Panc1 (cell line): ENCODE results near the gene MTFR1L. TPM values are rescaled to one million over a fixed set of nuclear protein-coding genes. Genes with fewer than 3 reads are reported as not detected.

Experiments used
- ATAC-seq: fragments of 200-7000 bp; cut with Tn5 transposase; 2 replicates; pipeline ENCODE4 v1.9.1; 2020; ENCODE audit warnings: mild to moderate bottlenecking, moderate library complexity
- BruUV-seq: library from RNA; stranded (reverse); fragments of 400-500 nt; replicated peaks from 2 replicates; lab custom pipeline; 2021; lab: Mats Ljungman, UMichigan
- CTCF ChIA-PET: fragments of 300-600 bp; sonication (Branson Sonifier 250); formaldehyde crosslinking; loops from one replicate; lab custom pipeline; 2022; ENCODE audit warnings: antibody characterized with exemption; lab: Charles Lee
- POLR2A ChIA-PET: fragments of 300-600 bp; sonication (Branson Sonifier 250); formaldehyde crosslinking; loops from one replicate; lab custom pipeline; 2022; ENCODE audit warnings: antibody characterized with exemption; lab: Charles Lee
- DNase-seq: peaks from one replicate; pipeline ENCODE4 v3.0.0-alpha.2; 2010; ENCODE audit warnings: low read depth, low spot score
- H3K27ac ChIP-seq: 2 replicates; pipeline ENCODE4 v1.5.1; 2011; ENCODE audit warnings: mild to moderate bottlenecking, low read length, inconsistent platforms
- H3K27me3 ChIP-seq: fragments of 200-500 bp; sonication (Bioruptor generic); 2 replicates; pipeline ENCODE4 v1.6.0; 2014; ENCODE audit warnings: low read length, inconsistent platforms; ENCODE audit not compliant: control insufficient read depth, insufficient read depth
- H3K36me3 ChIP-seq: fragments of 200-500 bp; sonication (Bioruptor generic); 2 replicates; pipeline ENCODE4 v1.5.1; 2014; ENCODE audit warnings: inconsistent platforms, mild to moderate bottlenecking, low read length, moderate library complexity; ENCODE audit not compliant: control insufficient read depth, insufficient read depth
- H3K4me1 ChIP-seq: 2 replicates; pipeline ENCODE4 v1.5.1; 2011; ENCODE audit warnings: inconsistent platforms, mild to moderate bottlenecking, low read length, moderate library complexity; ENCODE audit not compliant: control insufficient read depth, insufficient read depth
- H3K4me3 ChIP-seq, 2 experiments: 2 replicates each; pipeline ENCODE4 v1.5.1; 2011 to 2012; ENCODE audit warnings: low read depth in 2 of 2, low read length in 2 of 2, mild to moderate bottlenecking in 2 of 2, inconsistent platforms in 1 of 2, moderate library complexity in 1 of 2
- H3K9me3 ChIP-seq: fragments of 200-500 bp; sonication (Bioruptor generic); 2 replicates; pipeline ENCODE4 v1.5.1; 2014; ENCODE audit warnings: low read depth, mild to moderate bottlenecking, inconsistent platforms, low read length, moderate library complexity; ENCODE audit not compliant: control insufficient read depth, insufficient read depth
- POLR2AphosphoS5 ChIP-seq: IDR thresholded peaks from 2 replicates; pipeline ENCODE4 v1.6.1; 2012; ENCODE audit warnings: mild to moderate bottlenecking, low read depth, low read length, moderate library complexity
- SIN3A ChIP-seq: IDR thresholded peaks from 2 replicates; pipeline ENCODE4 v1.6.1; 2012; ENCODE audit warnings: low read depth, mild to moderate bottlenecking, low read length, moderate library complexity, borderline replicate concordance; ENCODE audit not compliant: insufficient read depth
- TCF7L2 ChIP-seq: IDR thresholded peaks from 2 replicates; pipeline ENCODE4 v1.6.1; 2011; ENCODE audit warnings: mild to moderate bottlenecking, low read depth, low read length, inconsistent platforms
- in situ Hi-C: cut with HindIII; loops from 2 replicates; pipeline ENCODE4 v1.10.0; 2016; ENCODE audit warnings: low sequenced_read_pairs, low pct_unique_long_range_greater_than_20kb
- intact Hi-C: fragments of 100-400 bp; cut with micrococcal nuclease; formaldehyde crosslinking; loops from one replicate; pipeline ENCODE4 v1.10.0; 2022; ENCODE audit not compliant: unreplicated experiment
- total RNA-seq: library from RNA; stranded (reverse); gene quantifications from one replicate; pipeline ENCODE4 v1.2.1, GENCODE V29; 2021; ENCODE audit not compliant: unreplicated experiment
- TF ChIP-seq, protein P1 (sequence below): fragments of 450-650 bp; IDR thresholded peaks from 2 replicates; pipeline ENCODE4 v1.5.1; 2017; ENCODE audit warnings: mild to moderate bottlenecking
- TF ChIP-seq, protein P2 (sequence below), 2 experiments: IDR thresholded peaks; 2 replicates each; pipeline ENCODE4 v1.6.1; 2011 to 2012; ENCODE audit warnings: low read depth in 2 of 2, control low read depth in 1 of 2, low read length in 1 of 2, mild to moderate bottlenecking in 1 of 2, moderate library complexity in 1 of 2; ENCODE audit not compliant: insufficient read depth in 1 of 2

Gene MTFR1L
- total RNA-seq, 1 experiment from 2014 or later: 68.5 TPM

DNA sequence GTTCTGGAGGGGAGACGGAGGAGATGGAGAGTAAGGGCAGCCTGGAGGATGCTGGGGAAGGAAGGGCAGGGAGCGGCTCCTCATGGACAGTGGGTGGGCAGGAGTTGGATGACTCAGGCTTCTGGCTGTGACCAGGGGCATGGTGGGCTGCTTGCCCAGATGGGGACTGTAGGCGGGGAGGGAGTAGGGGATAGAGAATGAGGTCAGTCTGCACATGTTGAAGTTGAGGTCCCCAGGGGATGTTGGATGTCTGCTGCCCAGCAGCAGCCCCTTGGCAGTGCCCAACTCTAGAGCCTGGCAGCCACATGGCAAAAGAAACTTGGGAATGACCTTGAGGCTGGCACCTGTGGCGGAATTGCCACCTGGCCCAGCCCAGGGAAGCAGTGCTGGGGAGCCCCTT is 13.3 kb upstream of the MTFR1L start:
- intact Hi-C loops (no loop called here), in situ Hi-C loops (no loop called here)
- H3K4me3 ChIP-seq: no peak overlapping the region
- ChIA-PET CTCF (no interaction called here), POLR2A (no interaction called here)
- no peaks in the 10 kb centered on the region for H3K9me3 ChIP-seq
- no TSS peak for BruUV-seq
- H3K27me3 ChIP-seq: no peaks in the 10 kb centered on the region
- no peak overlapping the region for H3K27ac ChIP-seq
- ATAC-seq: no peak
- DNase-seq: no peak
- H3K4me1 ChIP-seq: no peaks in the 10 kb centered on the region
- H3K36me3 ChIP-seq: no peaks in the 10 kb centered on the region
- TF ChIP-seq, protein P1, sequence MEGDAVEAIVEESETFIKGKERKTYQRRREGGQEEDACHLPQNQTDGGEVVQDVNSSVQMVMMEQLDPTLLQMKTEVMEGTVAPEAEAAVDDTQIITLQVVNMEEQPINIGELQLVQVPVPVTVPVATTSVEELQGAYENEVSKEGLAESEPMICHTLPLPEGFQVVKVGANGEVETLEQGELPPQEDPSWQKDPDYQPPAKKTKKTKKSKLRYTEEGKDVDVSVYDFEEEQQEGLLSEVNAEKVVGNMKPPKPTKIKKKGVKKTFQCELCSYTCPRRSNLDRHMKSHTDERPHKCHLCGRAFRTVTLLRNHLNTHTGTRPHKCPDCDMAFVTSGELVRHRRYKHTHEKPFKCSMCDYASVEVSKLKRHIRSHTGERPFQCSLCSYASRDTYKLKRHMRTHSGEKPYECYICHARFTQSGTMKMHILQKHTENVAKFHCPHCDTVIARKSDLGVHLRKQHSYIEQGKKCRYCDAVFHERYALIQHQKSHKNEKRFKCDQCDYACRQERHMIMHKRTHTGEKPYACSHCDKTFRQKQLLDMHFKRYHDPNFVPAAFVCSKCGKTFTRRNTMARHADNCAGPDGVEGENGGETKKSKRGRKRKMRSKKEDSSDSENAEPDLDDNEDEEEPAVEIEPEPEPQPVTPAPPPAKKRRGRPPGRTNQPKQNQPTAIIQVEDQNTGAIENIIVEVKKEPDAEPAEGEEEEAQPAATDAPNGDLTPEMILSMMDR: no peak
- TF ChIP-seq, protein P2, sequence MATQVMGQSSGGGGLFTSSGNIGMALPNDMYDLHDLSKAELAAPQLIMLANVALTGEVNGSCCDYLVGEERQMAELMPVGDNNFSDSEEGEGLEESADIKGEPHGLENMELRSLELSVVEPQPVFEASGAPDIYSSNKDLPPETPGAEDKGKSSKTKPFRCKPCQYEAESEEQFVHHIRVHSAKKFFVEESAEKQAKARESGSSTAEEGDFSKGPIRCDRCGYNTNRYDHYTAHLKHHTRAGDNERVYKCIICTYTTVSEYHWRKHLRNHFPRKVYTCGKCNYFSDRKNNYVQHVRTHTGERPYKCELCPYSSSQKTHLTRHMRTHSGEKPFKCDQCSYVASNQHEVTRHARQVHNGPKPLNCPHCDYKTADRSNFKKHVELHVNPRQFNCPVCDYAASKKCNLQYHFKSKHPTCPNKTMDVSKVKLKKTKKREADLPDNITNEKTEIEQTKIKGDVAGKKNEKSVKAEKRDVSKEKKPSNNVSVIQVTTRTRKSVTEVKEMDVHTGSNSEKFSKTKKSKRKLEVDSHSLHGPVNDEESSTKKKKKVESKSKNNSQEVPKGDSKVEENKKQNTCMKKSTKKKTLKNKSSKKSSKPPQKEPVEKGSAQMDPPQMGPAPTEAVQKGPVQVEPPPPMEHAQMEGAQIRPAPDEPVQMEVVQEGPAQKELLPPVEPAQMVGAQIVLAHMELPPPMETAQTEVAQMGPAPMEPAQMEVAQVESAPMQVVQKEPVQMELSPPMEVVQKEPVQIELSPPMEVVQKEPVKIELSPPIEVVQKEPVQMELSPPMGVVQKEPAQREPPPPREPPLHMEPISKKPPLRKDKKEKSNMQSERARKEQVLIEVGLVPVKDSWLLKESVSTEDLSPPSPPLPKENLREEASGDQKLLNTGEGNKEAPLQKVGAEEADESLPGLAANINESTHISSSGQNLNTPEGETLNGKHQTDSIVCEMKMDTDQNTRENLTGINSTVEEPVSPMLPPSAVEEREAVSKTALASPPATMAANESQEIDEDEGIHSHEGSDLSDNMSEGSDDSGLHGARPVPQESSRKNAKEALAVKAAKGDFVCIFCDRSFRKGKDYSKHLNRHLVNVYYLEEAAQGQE (IDR thresholded peaks at IDR 0.05; ENCODE audit: insufficient read depth in 1 of 2, low read depth in 2 of 2, low read length in 1 of 2): no peak
- TF ChIP-seq TCF7L2 (no peak), SIN3A (no peak), POLR2AphosphoS5 (no peak)

DNA sequence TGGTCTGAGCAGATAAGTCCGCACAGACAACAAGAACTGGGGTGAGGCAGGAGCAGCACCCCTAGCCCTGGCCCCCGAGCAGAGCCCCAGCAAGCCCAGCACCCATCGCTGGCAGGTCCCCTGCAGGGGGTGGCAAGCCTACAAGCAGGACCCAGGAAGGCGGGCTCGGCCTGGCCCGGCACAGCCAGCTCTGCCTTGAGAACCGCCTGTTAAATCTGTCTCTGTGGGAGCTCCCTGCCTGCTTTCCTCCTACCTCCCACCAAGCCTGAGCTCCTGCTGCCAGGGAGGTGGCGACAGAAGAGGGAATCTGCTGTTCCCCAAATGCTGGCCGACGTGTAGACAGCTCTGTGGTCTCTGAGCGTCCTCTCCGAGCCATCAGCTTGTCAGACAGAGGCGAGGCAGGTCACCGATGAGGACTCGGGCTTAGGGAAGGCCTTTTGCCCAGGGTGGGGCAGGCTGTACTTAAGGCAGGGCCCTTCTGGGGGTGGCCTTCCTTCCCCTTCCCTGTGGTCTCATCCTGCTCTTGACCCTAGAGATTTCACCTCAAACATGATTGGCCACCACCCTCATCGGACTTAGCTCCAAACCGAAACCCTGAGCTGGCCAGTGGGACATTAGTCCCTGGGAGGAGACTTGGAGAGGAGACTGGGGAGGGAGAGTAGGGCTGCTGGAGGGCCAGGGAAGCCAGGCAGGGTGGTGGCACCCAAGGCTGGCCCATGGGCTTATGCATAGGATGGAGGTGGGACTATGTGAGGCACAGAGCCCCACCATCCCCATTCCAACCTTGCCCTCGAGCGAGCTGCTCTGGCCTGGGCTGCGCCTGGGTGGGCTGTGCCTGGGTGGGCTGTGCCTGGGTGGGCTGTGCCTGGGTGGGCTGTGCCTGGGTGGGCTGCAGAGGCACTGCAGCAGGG is 12.0 kb upstream of the MTFR1L start:
- intact Hi-C loops (no loop called here), in situ Hi-C loops (no loop called here)
- Histone ChIP-seq H3K4me1 (no peaks in the 10 kb centered on the region), H3K27me3 (no peaks in the 10 kb centered on the region), H3K9me3 (no peaks in the 10 kb centered on the region), H3K36me3 (no peaks in the 10 kb centered on the region), H3K27ac (no peak overlapping the region), H3K4me3 (no peak overlapping the region)
- no TSS peak for BruUV-seq
- DNase-seq (no peak), ATAC-seq (no peak)
- ChIA-PET POLR2A (no interaction called here), CTCF (no interaction called here)
- no peak for TF ChIP-seq POLR2AphosphoS5
- TF ChIP-seq, protein P2 (IDR thresholded peaks at IDR 0.05; ENCODE audit: insufficient read depth in 1 of 2, low read depth in 2 of 2, low read length in 1 of 2): no peak
- TF ChIP-seq, protein P1: no peak
- TF ChIP-seq TCF7L2: no peak
- no peak for TF ChIP-seq SIN3A
